Keratinocyte (primary cell): ENCODE results near the gene SCTR.

Experiments used
- CTCF ChIP-seq, 3 experiments: IDR thresholded peaks in 1 of 3; conservative IDR thresholded peaks in 1 of 3; optimal IDR thresholded peaks in 1 of 3; 2 replicates in 2 of 3; 3 replicates in 1 of 3; pipeline versions ENCODE3 to v1.5.1; 2011; ENCODE audit warnings: low read length in 3 of 3, mild to moderate bottlenecking in 3 of 3, moderate library complexity in 2 of 3, control low read depth in 1 of 3, inconsistent platforms in 1 of 3; ENCODE audit not compliant: insufficient read depth in 2 of 3; ENCODE audit errors: extremely low read depth in 1 of 3
- EZH2 ChIP-seq: IDR thresholded peaks from one replicate; pipeline ENCODE4 v1.6.1; 2012; ENCODE audit warnings: inconsistent platforms, mild to moderate bottlenecking, low read length, moderate library complexity

GRCh38 chr2:119469131-119469530 lies 55.2 kb downstream of the SCTR start:
- no peak for TF ChIP-seq CTCF (optimal IDR thresholded peaks at IDR 0.05 in 1 of 3, IDR thresholded peaks at IDR 0.05 in 1 of 3, conservative IDR thresholded peaks at IDR 0.05 in 1 of 3; ENCODE audit: extremely low read depth in 1 of 3, insufficient read depth in 2 of 3, low read length in 3 of 3)
- TF ChIP-seq EZH2, result no peak
